Measurements from ENCODE around the gene SULT1A1.
"Not testable (repeated sequence)": the region's sequence is repeated elsewhere in the genome, so short reads cannot be mapped to it uniquely, and the experiment has no call there.

Gene SULT1A1

DNA sequence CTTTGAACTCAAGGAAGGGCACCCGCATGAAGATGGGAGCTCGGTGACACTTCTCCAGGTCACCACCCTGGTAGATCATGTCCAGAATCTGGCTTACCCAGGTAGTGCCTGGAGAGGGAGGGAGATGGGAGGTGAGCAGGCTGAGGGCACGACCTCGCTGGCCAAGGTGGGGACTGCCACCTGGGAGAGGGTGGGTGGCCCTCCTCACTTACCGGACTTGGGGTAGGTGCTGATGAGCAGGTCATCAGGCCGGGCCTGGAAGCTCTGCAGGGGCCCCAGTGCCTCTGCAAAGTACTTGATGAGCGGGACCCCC lies 1.4 kb downstream of the SULT1A1 start:
- not testable (repeated sequence) for DNase-seq

DNA sequence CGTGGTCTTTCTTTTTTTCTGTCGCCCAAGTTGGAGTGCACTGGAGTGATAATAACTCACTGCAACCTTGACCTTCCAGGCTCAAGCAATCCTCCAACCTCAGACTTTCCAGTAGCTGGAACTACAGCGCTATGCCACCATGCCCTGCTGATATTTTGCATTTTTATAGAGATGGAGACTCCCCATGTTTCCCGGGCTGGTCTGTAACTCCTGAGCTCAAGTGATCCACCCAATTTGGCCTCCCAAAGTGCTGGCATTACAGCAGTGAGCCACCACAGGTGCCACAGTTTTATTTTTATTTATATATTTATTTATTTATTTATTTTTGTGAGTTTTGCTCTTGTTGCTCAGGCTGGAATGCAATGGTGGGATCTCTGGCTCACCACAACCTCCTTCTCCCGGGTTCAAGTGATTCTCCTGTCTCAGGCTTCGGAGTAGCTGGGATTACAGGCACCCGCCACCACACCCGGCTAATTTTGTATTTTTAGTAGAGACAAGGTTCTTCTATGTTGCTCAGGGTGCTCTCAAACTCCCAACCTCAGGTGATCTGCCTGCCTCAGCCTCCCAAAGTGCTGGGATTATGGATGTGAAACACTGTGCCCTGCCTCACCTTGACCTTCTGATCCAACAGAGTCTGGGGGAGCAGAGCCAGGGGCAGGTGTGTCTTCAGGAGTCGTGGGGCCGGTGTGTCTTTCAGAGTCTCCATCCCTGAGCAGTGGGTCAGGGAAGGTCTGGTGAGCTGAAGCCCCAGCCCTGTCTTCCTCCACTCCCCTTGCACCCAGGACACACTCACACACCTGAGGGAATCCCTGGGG lies 2.0 kb downstream of the SULT1A1 start:
- DNase-seq, result not testable (repeated sequence)

DNA sequence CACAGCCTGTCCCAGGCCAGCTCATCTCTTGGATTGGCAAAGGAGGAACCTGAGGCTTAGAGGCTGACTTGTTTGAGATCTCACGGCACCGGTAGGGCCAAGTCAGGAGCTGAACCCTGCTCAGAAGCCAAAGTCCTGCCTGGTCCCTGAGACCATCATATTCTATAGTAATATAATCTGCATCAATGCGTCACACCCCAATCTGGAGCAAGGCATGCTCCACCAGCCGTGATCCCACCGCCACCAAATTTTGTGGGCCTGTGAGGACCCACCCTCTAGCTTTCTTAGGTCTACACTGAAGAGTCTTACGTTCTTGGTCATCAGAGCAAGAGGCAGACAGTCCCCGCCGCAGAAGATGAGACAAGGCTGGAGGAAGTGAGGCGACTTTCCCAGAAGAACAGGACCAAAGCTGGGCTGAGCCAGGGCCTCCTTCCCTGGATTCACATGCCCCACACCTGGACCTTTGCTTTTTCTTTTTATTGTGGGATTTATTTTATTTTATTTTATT lies 2.7 kb downstream of the SULT1A1 start:
- DNase-seq, result no peak

DNA sequence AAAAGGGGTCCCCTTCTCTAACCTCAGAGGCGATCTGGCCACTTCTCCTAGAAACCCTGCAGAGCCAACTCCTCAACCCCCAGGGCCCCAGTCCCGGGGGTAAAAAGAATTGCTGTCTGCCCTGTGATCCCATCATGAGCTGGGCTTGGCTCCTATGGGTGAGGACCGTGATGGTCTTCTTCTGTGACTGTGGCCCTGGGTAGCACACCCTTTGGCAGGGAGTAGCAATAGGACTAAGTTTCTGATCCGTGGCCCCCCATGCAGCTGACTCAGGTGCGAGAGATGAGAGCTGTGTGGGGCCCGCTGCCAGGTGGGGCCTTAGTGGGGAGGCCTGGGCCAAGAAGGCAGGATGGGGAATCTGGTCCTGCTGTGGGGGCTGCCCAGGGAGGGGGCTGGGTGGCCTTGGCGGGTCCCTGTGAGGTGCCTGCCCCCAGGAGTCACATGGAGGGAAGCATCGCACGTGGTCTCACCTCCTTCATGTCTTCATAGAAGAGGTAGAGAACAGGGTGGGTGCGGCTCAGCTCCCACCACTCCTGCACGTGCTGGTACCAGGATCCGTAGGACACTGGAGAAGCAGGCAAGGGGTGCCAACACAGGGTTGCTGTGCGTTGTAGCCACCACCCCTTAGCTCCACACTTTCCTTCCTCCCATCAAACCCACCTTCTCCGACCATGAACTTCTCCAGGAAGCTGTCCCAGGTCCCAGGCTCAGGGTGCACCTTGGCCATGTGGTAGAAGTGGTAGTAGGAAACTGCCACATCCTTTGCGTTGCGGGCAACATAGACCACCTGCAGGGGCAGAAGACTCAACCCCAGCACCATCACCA lies 3.3 kb downstream of the SULT1A1 start:
- DNase-seq, result no peak

DNA sequence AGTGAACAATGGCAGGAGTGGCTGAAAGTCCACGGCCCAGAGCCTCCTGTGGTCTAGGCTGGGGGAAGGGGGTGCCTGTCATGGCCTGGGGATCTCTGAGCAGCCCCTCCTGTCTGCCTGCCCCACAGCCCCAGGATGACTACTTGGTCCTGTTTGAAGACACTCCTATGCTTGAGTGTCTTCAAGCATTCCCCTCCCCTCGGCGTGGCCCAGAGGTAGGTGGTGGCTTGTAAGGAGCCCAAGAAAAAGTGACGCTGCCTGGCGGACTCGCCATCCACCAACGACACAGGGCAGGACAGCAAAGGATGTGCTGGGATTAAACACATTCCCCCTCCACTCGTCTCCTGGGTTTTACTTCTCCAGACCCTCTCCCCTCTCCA lies 5.7 kb downstream of the SULT1A1 start:
- DNase-seq, result no peak

DNA sequence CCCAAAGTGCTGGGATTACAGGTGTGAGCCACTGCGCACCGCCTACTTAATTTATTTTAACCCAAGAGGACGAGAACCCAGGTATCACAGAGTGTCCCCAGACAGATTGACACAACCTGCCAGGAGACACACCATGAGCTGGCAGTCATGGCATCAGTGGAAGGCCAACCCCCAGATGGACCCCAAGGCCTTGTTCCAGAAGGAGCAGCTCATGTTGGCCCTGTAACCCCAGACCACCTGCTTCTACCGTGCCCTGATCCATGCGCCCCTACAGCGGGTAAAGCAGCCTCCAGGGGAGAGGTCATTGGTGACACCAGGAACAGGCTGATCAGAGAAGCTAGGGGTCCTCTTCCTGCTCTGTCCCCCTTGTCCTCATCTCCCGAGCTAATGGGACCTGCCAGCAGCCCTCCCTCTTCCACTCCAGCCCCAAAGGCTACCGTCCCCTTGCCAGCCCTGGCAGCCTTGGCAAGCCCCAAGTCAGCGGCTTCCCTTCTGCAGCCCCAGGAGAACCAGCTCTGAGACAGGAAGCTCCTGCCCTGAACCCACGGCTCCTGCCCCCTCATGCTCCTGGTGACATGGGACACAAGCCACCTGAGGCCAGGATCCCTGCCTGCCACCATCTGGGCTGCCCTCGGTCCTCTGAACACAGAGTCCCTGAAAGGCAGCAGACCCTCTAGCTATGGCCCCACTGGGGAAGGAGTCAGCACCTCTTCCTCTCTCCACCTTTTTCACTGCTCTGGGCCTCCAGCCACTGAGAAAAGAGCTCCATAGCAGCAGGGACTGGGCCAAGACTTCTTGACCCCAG lies 6.3 kb downstream of the SULT1A1 start:
- no peak for DNase-seq

DNA sequence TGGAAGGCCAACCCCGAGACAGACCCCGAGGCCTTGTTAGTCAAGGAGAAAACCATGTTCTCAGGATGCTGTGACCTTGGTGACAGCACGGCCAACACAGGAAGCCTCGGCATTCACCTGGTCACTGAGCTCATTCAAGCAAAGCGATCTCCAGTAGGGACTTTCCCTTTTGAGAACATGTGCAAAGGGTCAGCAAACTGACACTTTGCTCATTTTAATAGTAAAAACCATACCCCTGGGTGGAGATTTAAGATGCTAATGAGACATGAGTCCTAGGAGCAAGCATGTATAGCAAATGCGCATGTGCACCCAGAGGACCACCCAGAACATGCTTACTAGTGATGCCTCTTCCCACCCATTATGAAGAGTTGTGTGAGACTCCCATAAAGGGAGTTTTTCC lies 7.3 kb downstream of the SULT1A1 start:
- no peak for DNase-seq

DNA sequence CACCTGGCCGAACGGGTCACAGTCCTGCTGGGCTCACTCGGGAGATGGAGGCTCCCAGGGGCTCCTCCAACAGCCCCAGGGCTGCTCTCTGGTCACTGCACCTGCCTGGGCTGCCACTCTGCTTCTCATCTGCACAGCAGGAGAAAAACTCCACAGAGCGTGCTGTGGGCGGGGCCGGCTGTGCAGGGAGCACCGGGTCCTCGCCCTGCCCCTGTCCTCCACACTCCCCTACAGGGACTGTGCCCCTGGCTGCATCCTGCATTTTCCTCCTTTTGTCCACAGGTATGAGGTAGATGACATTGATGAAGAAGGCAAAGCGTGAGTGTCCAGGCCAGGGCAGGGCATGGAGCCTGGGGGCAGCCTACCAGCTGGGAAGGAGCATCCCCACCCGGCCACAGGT lies 7.8 kb downstream of the SULT1A1 start:
- not testable (repeated sequence) for DNase-seq

DNA sequence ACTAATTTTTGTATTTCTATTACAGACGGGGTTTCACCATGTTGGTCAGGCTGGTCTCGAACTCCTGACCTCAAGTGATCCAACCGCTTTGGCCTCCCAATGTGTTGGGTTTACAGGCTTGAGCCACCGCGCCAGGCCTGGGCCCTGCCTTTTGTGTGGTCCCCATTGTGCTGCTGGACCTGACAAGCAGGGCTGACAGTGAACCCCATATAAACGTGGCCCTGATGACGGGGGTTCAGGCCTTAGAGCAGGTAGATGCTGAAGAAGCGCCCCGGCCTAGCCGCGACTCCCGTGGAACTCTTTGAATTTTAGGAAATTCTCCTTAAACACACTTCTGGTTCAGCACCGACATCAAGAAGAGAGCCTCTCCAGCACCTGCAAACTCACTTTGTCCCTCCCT lies 8.3 kb downstream of the SULT1A1 start:
- not testable (repeated sequence) for DNase-seq

DNA sequence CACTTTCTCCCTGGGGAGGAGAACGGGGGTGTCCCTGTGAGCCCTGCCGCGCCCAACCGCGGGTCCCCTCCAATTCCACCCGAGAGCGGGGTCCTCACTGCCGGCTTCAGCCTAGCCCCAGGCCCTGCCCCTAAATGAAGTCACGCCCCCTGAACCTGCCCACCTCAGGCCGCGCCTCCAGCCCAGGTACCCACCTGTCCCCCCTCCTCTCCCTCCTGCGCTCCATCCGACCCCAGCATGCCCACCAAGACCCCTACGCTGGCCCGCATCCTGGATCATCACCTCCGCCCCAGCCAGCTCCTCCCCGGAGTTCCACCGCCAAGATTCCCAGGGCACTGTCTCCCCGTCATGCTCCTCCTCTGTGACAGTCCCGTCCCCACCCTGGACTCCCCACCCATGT lies 8.9 kb downstream of the SULT1A1 start:
- not testable (repeated sequence) for DNase-seq

DNA sequence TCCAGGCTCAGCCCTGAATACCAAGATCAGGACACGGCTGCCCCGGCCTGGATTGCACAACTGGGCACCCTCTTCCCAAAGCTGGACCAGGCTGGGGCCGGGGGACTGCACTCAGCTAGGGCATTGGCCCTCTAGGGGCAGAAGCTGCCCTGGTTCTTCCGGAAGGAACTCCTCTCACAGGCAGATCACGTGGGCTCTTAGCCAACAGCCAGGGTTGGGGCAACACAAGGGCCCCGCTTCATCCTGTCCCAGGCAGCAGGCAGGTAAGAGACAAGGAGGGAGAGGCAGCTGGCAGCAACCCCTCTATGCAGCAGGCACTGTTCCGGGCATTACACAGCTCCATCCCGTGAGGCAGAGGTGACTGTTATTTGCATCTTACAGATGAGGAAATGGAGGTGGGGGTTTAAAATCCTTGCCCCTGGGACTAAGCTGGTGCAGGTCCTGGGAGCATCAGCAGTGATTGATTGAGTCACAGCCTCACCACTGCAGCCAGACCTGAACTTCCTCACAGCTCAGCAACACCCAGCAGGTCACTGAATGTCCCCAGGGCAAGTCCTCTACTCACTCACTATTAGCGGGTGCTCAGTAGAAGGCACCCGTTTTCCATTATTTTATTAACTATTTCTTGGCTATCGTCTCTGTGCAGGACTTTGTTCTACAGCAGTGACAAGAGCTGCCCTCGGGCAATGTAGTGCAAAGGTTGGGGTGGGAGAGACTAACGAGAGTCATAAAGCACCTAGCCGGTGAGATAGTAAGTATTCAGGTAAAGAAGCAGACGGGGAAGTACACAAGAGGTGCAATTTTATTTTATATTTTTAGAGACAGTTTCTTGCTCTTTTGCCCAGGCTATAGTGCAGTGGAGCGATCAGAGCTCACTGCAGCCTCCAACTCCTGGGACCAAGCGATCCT lies 10.2 kb downstream of the SULT1A1 start:
- DNase-seq, result not testable (repeated sequence)

DNA sequence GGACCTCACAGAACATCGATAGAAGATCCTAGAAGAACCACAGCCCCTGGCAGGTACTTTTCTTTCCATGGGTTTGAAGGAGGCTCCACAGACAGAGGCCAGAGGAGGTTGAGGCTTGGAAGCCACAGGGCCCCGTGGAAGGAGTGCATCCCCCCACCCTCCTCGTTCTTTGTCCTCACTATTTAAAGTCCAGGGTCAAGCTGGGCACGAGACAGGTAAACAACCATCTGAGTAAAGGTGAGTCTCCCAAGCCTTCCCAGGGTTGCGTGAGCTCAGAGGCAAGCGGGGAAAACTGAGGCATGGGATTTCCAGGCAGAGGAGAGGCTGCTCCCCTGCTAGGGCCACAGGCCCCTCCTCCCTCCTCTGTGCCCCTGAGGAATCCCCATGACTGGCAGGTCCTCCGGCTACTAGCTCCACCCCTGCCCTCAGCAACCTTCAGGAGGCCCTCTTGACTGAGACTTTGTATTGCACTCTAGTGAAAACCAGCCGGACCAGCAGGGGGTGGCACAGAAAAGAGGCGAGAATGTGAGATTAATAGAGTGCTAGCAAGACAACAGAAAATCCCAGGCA lies 12.1 kb downstream of the SULT1A1 start:
- no peak for DNase-seq

DNA sequence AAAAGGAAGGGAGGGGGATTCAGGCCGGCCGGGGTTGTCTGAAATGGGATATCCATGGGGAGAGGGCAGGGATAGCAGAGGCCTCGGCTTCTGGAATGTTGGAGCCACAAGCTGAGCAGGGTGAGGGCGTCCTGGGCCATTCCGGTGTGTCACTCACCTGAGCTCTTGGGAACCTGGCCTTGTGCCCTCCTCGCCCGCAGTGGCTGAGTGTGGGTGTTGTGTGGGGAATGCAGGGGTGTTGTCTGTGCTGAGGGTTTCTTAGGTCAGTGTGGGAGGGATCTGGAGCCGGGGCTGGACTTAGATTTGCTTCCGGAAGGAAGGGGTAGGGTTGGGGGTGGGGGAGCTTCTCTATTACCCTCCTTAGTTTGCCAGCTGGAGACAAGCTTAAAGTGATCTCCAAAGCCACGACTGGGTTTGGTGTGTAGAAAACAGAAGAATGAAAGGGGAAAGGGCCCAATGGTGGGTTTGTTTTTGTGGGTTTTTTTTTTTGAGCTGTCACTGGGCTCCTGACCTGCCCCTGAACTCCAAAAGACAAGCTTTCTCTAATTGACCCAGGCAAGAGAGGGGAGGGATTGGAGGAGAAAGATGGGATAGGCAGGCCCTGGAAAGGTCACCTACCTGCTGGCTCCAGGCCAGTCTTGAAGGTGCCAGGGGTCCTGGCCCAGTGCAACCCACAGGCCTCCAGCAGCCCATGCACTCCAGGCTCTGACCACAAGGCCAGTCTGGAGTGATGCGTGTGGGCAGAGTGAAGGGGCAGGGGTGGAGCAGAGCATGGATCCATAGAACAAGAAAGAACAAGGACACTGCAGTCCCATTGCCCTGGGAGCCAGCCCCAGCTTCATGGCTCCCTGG lies 12.8 kb downstream of the SULT1A1 start, which contains the start of gene SULT1A2:
SULT1A2 (minus strand) TSS at position 211 of the 852 bp plus-strand sequence. CDS start 1,120 bp downstream, outside the sequence.
- no peak for DNase-seq

DNA sequence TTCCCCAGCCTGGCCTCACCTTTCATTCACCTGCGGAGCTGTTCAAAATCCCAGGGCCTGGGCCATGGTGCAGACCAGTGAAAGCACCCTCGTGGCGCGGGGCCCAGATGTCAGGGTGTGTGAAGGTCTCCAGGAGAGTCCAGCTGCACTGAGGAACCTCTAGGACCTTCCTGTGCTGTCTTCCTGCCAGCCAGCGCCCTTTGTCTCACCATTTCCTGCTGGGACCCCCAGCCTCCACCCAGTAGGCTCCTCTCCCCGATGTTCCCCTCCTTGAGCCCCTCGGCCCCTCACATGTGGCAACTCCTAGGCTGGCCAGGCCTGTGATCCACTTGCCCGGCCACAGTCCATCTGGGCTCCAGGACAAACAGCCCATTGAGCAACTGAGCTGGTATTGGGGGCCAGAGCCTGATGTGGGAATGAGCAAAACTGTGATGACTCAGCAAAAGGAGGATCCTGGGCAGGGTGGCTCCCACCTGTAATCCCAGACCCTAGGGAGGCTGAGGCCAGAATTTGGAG lies 13.7 kb downstream of the SULT1A1 start:
- no peak for DNase-seq

DNA sequence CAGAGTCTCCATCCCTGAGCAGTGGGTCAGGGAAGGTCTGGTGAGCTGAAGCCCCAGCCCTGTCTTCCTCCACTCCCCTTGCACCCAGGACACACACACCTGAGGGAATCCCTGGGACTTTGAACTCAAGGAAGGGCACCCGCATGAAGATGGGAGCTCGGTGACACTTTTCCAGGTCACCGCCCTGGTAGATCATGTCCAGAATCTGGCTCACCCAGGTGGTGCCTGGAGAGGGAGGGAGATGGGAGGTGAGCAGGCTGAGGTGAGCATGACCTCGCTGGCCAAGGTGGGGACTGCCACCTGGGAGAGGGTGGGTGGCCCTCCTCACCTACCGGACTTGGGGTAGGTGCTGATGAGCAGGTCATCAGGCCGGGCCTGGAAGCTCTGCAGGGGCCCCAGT lies 14.4 kb downstream of the SULT1A1 start:
- not testable (repeated sequence) for DNase-seq

DNA sequence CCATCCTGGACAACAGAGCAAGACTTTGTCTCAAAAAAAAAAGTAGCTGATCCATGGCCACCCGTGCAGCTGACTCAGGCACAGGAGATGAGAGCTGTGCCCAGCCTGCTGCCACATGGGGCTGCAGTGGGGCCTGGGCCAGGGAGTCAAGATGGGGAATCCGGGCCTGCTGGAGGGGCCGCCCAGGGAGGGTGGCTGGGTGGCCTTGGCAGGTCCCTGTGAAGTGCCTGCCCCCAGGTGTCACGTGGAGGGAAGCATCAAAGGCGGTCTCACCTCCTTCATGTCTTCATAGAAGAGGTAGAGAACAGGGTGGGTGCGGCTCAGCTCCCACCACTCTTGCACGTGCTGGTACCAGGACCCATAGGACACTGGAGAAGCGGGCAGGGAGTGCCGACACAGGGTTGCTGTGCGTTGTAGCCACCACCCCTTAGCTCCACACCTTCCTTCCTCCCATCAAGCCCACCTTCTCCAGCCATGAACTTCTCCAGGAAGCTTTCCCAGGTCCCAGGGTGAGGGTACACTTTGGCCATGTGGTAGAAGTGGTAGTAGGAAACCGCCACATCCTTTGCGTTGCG lies 16.8 kb downstream of the SULT1A1 start:
- no peak for DNase-seq

DNA sequence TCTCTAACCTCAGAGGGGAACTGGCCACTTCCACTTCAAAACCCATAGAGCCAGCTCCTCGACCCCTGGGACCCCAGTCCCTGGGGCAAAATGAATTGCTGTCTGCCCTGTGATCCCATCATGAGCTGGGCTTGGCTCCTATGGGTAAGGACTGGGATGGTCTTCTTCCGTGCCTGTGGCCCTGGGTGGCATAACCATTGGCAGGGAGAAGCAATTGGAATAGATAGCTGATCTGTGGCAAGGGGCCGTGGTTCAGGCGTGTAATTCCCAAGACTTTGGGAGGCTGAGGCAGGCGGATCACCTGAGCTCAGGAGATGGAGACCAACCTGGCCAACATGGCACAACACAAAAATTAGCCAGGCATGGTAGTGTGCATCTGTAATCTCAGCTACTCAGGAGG lies 17.3 kb downstream of the SULT1A1 start:
- no peak for DNase-seq

DNA sequence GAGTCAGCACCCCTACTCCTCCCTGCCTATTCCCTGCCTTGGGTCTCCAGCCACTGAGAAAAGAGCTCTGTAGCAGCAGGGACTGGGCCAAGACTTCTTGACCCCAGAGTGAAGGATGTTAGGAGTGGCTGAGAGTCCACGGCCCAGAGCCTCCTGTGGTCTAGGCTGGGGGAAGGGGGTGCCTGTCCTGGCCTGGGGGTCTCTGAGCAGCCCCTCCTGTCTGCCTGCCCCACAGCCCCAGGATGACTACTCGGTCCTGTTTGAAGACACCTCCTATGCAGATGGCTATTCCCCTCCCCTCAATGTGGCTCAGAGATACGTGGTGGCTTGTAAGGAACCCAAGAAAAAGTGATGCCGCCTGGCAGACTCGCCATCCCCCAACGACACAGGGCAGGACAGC lies 18.5 kb downstream of the SULT1A1 start:
- no peak for DNase-seq

DNA sequence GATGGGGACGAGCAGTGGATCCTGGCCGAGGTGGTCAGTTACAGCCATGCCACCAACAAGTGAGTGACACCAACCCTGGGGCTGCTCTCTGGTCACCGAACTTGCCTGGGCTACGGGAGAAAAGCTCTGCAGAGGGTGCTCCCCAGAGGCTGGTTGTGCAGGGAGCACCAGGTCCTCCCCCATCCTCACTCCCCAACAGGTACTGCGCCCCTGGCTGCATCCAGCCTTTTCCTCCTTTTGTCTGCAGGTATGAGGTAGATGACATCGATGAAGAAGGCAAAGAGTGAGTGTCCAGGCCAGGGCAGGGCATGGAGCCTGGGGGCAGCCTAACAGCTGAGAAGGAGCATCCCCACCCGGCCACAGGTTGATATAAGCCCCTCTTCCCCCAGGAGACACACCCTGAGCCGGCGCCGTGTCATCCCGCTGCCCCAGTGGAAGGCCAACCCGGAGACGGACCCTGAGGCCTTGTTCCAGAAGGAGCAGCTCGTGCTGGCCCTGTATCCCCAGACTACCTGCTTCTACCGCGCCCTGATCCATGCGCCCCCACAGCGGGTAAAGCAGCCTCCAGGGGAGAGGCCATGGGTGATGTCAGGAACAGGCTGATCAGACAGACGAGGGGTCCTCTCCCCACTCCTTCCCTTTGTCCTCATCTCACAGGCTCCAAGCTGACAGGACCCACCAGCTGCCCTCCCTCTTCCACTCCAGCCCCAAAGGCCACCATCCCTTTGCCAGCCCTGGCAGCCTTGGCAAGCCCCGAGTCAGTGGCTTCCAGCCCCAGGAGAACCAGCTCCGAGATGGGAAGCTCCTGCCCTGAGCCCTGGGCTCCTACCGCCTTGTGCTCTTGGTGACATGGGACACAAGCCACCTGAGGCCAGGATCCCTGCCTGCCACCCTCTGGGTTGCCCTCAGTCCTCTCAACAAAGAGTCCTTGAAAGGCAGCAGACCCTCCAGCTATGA lies 19.2 kb downstream of the SULT1A1 start:
- DNase-seq, result no peak
